Measurements from ENCODE around the gene DLGAP4.

- no peak for TF ChIP-seq POLR2A (IDR thresholded peaks at IDR 0.05; ENCODE audit: borderline replicate concordance, extremely low read depth, insufficient read depth, insufficient read length)
- TF ChIP-seq, protein P1, sequence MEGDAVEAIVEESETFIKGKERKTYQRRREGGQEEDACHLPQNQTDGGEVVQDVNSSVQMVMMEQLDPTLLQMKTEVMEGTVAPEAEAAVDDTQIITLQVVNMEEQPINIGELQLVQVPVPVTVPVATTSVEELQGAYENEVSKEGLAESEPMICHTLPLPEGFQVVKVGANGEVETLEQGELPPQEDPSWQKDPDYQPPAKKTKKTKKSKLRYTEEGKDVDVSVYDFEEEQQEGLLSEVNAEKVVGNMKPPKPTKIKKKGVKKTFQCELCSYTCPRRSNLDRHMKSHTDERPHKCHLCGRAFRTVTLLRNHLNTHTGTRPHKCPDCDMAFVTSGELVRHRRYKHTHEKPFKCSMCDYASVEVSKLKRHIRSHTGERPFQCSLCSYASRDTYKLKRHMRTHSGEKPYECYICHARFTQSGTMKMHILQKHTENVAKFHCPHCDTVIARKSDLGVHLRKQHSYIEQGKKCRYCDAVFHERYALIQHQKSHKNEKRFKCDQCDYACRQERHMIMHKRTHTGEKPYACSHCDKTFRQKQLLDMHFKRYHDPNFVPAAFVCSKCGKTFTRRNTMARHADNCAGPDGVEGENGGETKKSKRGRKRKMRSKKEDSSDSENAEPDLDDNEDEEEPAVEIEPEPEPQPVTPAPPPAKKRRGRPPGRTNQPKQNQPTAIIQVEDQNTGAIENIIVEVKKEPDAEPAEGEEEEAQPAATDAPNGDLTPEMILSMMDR (IDR thresholded peaks at IDR 0.05 in 2 of 3, conservative IDR thresholded peaks at IDR 0.05 in 1 of 3; ENCODE audit: borderline replicate concordance in 1 of 3, insufficient read depth in 1 of 3, low read depth in 2 of 3, low read length in 2 of 3), result no peak
These were observed 4.6 kb upstream of the DLGAP4 start for GRCh38 chr20:36301359-36302119.
